Endothelial cell of umbilical vein (primary cell): ENCODE measurements around the gene BCAR3. TPM values are rescaled to one million over a fixed set of nuclear protein-coding genes. Genes with fewer than 3 reads are reported as not detected.

Experiments
- BruUV-seq: library from RNA; stranded (reverse); fragments of 400-500 nt; replicated peaks from 2 replicates; lab custom pipeline; 2021; lab: Mats Ljungman, UMichigan
- CTCF ChIA-PET: fragments of 300-600, 350-600 bp; sonication (Branson Sonifier 250); formaldehyde crosslinking; loops from one replicate; lab custom pipeline; 2021; ENCODE audit warnings: antibody characterized with exemption, inconsistent platforms; lab: Charles Lee
- POLR2A ChIA-PET: fragments of 300-600, 350-600 bp; sonication (Branson Sonifier 250); formaldehyde crosslinking; loops from one replicate; lab custom pipeline; 2021; ENCODE audit warnings: antibody characterized with exemption, inconsistent platforms; lab: Charles Lee
- DNase-seq: peaks from one replicate; pipeline ENCODE4 v3.0.0-alpha.2; 2011; ENCODE audit warnings: low read depth, low spot score
- FAIRE-seq: peaks from 2 replicates; lab custom pipeline; 2011; peaks lifted over from hg19 to GRCh38; lab: Jason Lieb, UNC
- H2AFZ ChIP-seq: 2 replicates; pipeline ENCODE4 v1.6.0; 2012; ENCODE audit warnings: low read depth, low read length, control low read depth, inconsistent platforms
- H3K27ac ChIP-seq: 2 replicates; pipeline ENCODE4 v1.5.1; 2011; ENCODE audit warnings: low read depth, mild to moderate bottlenecking, control low read depth, low read length, moderate library complexity; ENCODE audit not compliant: insufficient read depth
- H3K27me3 ChIP-seq, 2 experiments: 2 replicates each; pipeline versions ENCODE4 v1.6.0 to v1.6.1; 2011; ENCODE audit warnings: low read length in 2 of 2, mixed read lengths in 1 of 2; ENCODE audit not compliant: control insufficient read depth in 2 of 2, insufficient read depth in 2 of 2
- H3K36me3 ChIP-seq, 2 experiments: 2 replicates in 1 of 2; 3 replicates in 1 of 2; pipeline ENCODE4 v1.5.1; 2011; ENCODE audit warnings: low read length in 2 of 2, mild to moderate bottlenecking in 1 of 2, moderate library complexity in 1 of 2; ENCODE audit not compliant: control insufficient read depth in 2 of 2, insufficient read depth in 2 of 2; ENCODE audit errors: extremely low read depth in 1 of 2
- H3K4me1 ChIP-seq: 3 replicates; pipeline ENCODE4 v1.5.1; 2011; ENCODE audit warnings: mild to moderate bottlenecking, low read length; ENCODE audit not compliant: control insufficient read depth, insufficient read depth; ENCODE audit errors: extremely low read depth
- H3K4me2 ChIP-seq: 2 replicates; pipeline ENCODE4 v1.6.1; 2011; ENCODE audit warnings: low read length, control low read depth, mixed read lengths; ENCODE audit not compliant: insufficient read depth
- H3K4me3 ChIP-seq, 3 experiments: fragments of 200-600 bp in 1 of 3; sonication (generic), shearing (Covaris generic) in 1 of 3; replicated peaks in 1 of 3; 2 replicates each; pipeline ENCODE4 v1.5.1; 2011 to 2016; ENCODE audit warnings: control low read depth in 3 of 3, low read length in 3 of 3, mild to moderate bottlenecking in 2 of 3, inconsistent platforms in 1 of 3, low read depth in 1 of 3, moderate library complexity in 1 of 3; ENCODE audit not compliant: insufficient read depth in 1 of 3
- H3K79me2 ChIP-seq: 2 replicates; pipeline ENCODE4 v1.6.0; 2012; ENCODE audit warnings: low read length, inconsistent platforms; ENCODE audit not compliant: control insufficient read depth, insufficient read depth
- H3K9ac ChIP-seq: replicated peaks from 2 replicates; pipeline ENCODE3; 2011; ENCODE audit warnings: low read length, control low read depth; ENCODE audit not compliant: insufficient read depth; ENCODE audit errors: extremely low read depth
- H3K9me1 ChIP-seq: replicated peaks from 3 replicates; pipeline ENCODE4 v1.6.0; 2011; ENCODE audit warnings: mild to moderate bottlenecking, low read length; ENCODE audit not compliant: control insufficient read depth, insufficient read depth; ENCODE audit errors: extremely low read depth
- H3K9me3 ChIP-seq: replicated peaks from 2 replicates; pipeline ENCODE4 v1.5.1; 2012; ENCODE audit warnings: low read length, inconsistent platforms; ENCODE audit not compliant: control insufficient read depth, insufficient read depth
- H4K20me1 ChIP-seq: replicated peaks from 2 replicates; pipeline ENCODE3; 2011; ENCODE audit warnings: mild to moderate bottlenecking, low read length; ENCODE audit not compliant: control insufficient read depth, insufficient read depth; ENCODE audit errors: extremely low read depth
- EZH2 ChIP-seq: IDR thresholded peaks from 2 replicates; pipeline ENCODE4 v1.6.1; 2012; ENCODE audit warnings: borderline replicate concordance, low read depth, mild to moderate bottlenecking, moderate library complexity, low read length, inconsistent platforms; ENCODE audit not compliant: severe bottlenecking
- FOS ChIP-seq: IDR thresholded peaks from 2 replicates; pipeline ENCODE4 v1.6.1; 2011; ENCODE audit warnings: mild to moderate bottlenecking, low read length, moderate library complexity, borderline replicate concordance; ENCODE audit not compliant: insufficient read depth
- GATA2 ChIP-seq: IDR thresholded peaks from 2 replicates; pipeline ENCODE4 v1.7.0; 2011; ENCODE audit warnings: low read depth, mild to moderate bottlenecking, moderate library complexity, mixed read lengths, low read length; ENCODE audit not compliant: insufficient read length, insufficient read depth
- JUN ChIP-seq: IDR thresholded peaks from 2 replicates; pipeline ENCODE4 v1.6.1; 2011; ENCODE audit warnings: borderline replicate concordance, low read depth; ENCODE audit not compliant: insufficient read length, insufficient read depth
- MYC ChIP-seq: IDR thresholded peaks from one replicate; pipeline ENCODE4 v1.6.1; 2011; ENCODE audit warnings: mild to moderate bottlenecking, low read depth, low read length
- POLR2A ChIP-seq: IDR thresholded peaks from 2 replicates; pipeline ENCODE4 v1.6.1; 2012; ENCODE audit warnings: low read depth, mild to moderate bottlenecking, control low read depth, low read length
- POLR2AphosphoS5 ChIP-seq: IDR thresholded peaks from 2 replicates; pipeline ENCODE4 v1.6.1; 2012; ENCODE audit warnings: low read depth, mild to moderate bottlenecking, control low read depth, low read length, moderate library complexity; ENCODE audit not compliant: insufficient read depth
- dilution Hi-C: fragments of 300-500 bp; cut with MboI; formaldehyde crosslinking; loops from one replicate; pipeline ENCODE4 v1.15.0; 2019; ENCODE audit warnings: low sequenced_read_pairs; ENCODE audit not compliant: extremely low pct_ligation_motif_present
- intact Hi-C: fragments of 100-400 bp; cut with micrococcal nuclease; formaldehyde crosslinking; loops from one replicate; pipeline ENCODE4 v1.10.0; 2022
- polyA plus RNA-seq, 4 experiments: library from polyadenylated mRNA; depleted of rRNA in 3 of 4; stranded (reverse) in 3 of 4; unstranded in 1 of 4; fragments of >200 nt; gene quantifications; 2 replicates each; pipeline versions ENCODE4 v1.2.1 to v1.2.3, GENCODE V29; 2011 to 2012; ENCODE audit warnings: missing spikeins in 1 of 4
- total RNA-seq: library from RNA; stranded (reverse); gene quantifications from 2 replicates; pipeline ENCODE4 v1.2.3, GENCODE V29; 2021
- TF ChIP-seq, protein P1 (sequence below), 2 donors: IDR thresholded peaks; 1 replicate in 1 of 2; 2 replicates in 1 of 2; pipeline ENCODE4 v1.5.1; 2011; ENCODE audit warnings: low read length in 2 of 2, mild to moderate bottlenecking in 2 of 2, moderate library complexity in 2 of 2, control low read depth in 1 of 2, inconsistent platforms in 1 of 2, low read depth in 1 of 2; ENCODE audit not compliant: insufficient read depth in 1 of 2; ENCODE audit errors: extremely low read depth in 1 of 2
- TF ChIP-seq, protein P2 (sequence below): IDR thresholded peaks from 2 replicates; pipeline ENCODE4 v1.6.1; 2011; ENCODE audit not compliant: insufficient read depth, insufficient read length

Gene BCAR3
- total and polyA plus RNA-seq, 2 donors (not counting 3 experiments of a cell fraction or from before 2014, with no cell fraction given) = 17.5 to 32.9 TPM

DNA sequence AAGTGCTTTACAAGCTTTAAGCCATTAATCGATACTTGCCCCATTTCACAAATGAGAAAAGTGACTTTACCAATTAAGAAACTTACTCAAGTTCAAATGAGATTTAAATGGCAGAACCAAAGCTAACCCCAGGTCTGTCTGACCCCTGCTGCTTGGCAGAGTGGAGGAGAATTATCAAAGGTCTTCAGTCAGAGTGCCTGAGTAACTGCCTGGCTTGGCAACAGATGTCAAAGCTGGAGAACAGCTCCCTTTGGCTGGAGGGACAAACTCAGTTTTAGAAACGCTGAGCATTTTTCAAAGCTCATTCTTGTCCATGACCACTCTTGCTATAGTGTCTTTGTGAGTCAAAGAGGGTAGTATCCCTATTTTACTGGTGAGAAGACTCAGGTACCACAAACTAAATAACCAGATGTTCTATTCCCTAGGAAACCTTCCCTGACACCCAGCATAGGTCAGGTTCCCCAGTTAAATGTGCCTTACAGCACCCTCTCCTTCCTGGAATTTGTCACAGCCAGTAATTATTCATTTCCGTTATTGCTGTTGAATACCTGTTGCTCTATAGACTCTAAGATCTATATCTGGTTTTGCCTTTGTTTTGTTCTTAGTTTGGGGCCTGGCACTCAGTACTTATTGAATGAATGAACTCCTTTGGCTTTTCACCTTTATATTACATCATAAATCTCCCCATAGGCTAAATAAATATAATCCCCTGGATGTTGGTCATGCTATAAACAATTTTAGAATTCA lies 5.0 kb upstream of the BCAR3 start:
- Histone ChIP-seq H3K9ac (no peak overlapping the region), H3K9me3 (no peaks in the 10 kb centered on the region), H3K36me3 (no peaks in the 10 kb centered on the region), H3K79me2 (peaks cover 4% of the 10 kb centered on the region), H3K9me1 (no peaks in the 10 kb centered on the region), H3K4me2 (no peak overlapping the region), H3K4me1 (peaks cover 7% of the 10 kb centered on the region), H4K20me1 (no peaks in the 10 kb centered on the region), H3K27ac (no peak overlapping the region), H2AFZ (no peak overlapping the region), H3K27me3 (no peaks in the 10 kb centered on the region), H3K4me3 (no peak overlapping the region)
- no TSS peak for BruUV-seq
- intact Hi-C loops (no loop called here), dilution Hi-C loops (no loop called here)
- DNase-seq (no peak), FAIRE-seq (no peak)
- TF ChIP-seq, protein P1, sequence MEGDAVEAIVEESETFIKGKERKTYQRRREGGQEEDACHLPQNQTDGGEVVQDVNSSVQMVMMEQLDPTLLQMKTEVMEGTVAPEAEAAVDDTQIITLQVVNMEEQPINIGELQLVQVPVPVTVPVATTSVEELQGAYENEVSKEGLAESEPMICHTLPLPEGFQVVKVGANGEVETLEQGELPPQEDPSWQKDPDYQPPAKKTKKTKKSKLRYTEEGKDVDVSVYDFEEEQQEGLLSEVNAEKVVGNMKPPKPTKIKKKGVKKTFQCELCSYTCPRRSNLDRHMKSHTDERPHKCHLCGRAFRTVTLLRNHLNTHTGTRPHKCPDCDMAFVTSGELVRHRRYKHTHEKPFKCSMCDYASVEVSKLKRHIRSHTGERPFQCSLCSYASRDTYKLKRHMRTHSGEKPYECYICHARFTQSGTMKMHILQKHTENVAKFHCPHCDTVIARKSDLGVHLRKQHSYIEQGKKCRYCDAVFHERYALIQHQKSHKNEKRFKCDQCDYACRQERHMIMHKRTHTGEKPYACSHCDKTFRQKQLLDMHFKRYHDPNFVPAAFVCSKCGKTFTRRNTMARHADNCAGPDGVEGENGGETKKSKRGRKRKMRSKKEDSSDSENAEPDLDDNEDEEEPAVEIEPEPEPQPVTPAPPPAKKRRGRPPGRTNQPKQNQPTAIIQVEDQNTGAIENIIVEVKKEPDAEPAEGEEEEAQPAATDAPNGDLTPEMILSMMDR (IDR thresholded peaks at IDR 0.05; ENCODE audit: extremely low read depth in 1 of 2, insufficient read depth in 1 of 2, low read depth in 1 of 2, low read length in 2 of 2) = no peak
- peak; percentile 63 for TF ChIP-seq GATA2
- ChIA-PET POLR2A (no interaction called here), CTCF (interaction anchor here (0.6 to 4.2 kb wide), 9 partner anchors 8 to 158 kb away, joined by 3 to 36 read pairs (median 3); no protein-coding TSS in a partner anchor)

DNA sequence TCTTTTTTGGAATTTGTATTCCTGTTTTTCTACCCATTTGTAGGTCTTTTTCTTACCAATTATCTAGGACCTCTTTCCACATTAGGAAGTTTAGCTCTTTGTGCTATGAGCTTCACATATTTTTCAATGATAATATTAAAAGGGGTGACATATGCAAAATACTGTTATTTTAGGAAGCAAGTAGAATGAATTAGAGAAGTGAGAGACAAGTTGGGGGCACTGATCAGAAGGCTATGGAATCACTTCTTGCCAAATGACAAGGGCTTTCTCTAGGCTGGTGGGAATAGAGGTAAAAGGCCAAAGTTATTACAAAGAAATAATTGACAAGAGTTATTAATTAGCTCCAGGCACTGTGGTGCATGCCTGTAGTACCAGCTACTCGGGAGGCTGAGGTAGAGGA lies 4.3 kb upstream of the BCAR3 start:
- Histone ChIP-seq H3K4me2 (no peak overlapping the region), H3K4me1 (peaks cover 7% of the 10 kb centered on the region), H2AFZ (no peak overlapping the region), H3K9me1 (no peaks in the 10 kb centered on the region), H3K79me2 (peaks cover 11% of the 10 kb centered on the region), H3K27me3 (no peaks in the 10 kb centered on the region), H3K27ac (no peak overlapping the region), H3K9ac (no peak overlapping the region), H4K20me1 (no peaks in the 10 kb centered on the region), H3K4me3 (no peak overlapping the region), H3K9me3 (no peaks in the 10 kb centered on the region), H3K36me3 (no peaks in the 10 kb centered on the region)
- ChIA-PET CTCF (interaction anchor here (0.6 to 4.2 kb wide), 8 partner anchors 9 to 158 kb away, joined by 3 to 36 read pairs (median 3); no protein-coding TSS in a partner anchor), POLR2A (no interaction called here)
- intact Hi-C loops = no loop called here
- DNase-seq = no peak
- dilution Hi-C loops = no loop called here
- TF ChIP-seq, protein P2, sequence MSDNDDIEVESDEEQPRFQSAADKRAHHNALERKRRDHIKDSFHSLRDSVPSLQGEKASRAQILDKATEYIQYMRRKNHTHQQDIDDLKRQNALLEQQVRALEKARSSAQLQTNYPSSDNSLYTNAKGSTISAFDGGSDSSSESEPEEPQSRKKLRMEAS = no peak
- no peak for TF ChIP-seq MYC
- no peak for TF ChIP-seq JUN
- TF ChIP-seq, protein P1 (IDR thresholded peaks at IDR 0.05; ENCODE audit: extremely low read depth in 1 of 2, insufficient read depth in 1 of 2, low read depth in 1 of 2, low read length in 2 of 2) = no peak
- no peak for TF ChIP-seq POLR2A
- TF ChIP-seq GATA2 = no peak
- no peak for TF ChIP-seq FOS
- no peak for TF ChIP-seq EZH2
- TF ChIP-seq POLR2AphosphoS5 = no peak
- BruUV-seq = no TSS peak
- no peak for FAIRE-seq
